HL-60 (cell line): ENCODE results near the gene CLINT1.

ENCODE experiments used
- DNase-seq, 2 experiments: peaks; one replicate each; pipeline ENCODE4 v3.0.0-alpha.2; 2010 to 2020; ENCODE audit warnings: low read depth in 1 of 2, low spot score in 1 of 2
- H3K27ac ChIP-seq: fragments of 250-450 bp; sonication (Bioruptor Pico); replicated peaks from 2 replicates; pipeline ENCODE4 v1.5.1; 2020; ENCODE audit warnings: mild to moderate bottlenecking, moderate library complexity
- H3K27me3 ChIP-seq: fragments of 250-450 bp; sonication (Bioruptor Pico); 2 replicates; pipeline ENCODE4 v1.5.1; 2021; ENCODE audit warnings: mild to moderate bottlenecking, moderate library complexity; ENCODE audit not compliant: insufficient read depth, poor library complexity, severe bottlenecking
- H3K4me3 ChIP-seq: replicated peaks from 2 replicates; pipeline ENCODE4 v1.5.1; 2011; ENCODE audit warnings: mild to moderate bottlenecking, control low read depth, low read length; ENCODE audit not compliant: insufficient read depth
- GABPA ChIP-seq: IDR thresholded peaks from 2 replicates; pipeline ENCODE4 v1.6.1; 2012; ENCODE audit warnings: low read depth
- POLR2AphosphoS5 ChIP-seq: IDR thresholded peaks from 2 replicates; pipeline ENCODE4 v1.6.1; 2012; ENCODE audit warnings: low read depth
- SPI1 ChIP-seq: IDR thresholded peaks from 2 replicates; pipeline ENCODE4 v1.6.1; 2012; ENCODE audit warnings: low read depth, mild to moderate bottlenecking, borderline replicate concordance
- TF ChIP-seq, protein P1 (sequence below): IDR thresholded peaks from one replicate; pipeline ENCODE4 v1.5.1; 2011; ENCODE audit warnings: low read length, control low read depth, inconsistent platforms; ENCODE audit not compliant: insufficient read depth
- TF ChIP-seq, protein P2 (sequence below): IDR thresholded peaks from 2 replicates; pipeline ENCODE4 v1.6.1; 2012; ENCODE audit warnings: low read depth; ENCODE audit not compliant: insufficient replicate concordance

The CLINT1 gene

DNA sequence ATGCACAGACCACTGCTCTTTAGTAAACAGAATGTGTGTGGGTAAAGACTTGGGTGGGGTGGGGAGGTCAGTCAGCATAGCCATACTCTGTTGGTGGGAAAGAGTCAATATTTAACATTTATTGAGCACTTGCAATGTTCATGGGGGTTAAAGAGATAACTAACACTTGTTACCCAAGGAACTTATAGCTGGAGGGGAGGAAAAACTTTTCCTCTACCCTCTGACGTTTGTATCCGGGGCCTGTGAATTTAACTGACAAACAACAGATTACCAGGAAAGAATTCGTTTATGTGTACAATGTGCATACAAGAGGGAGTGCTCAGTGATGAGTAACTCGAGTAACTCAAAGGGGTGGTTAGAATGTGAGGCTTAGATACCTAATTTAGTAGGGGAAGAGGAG lies 6.8 kb upstream of the CLINT1 start:
- DNase-seq: no peak
- Histone ChIP-seq H3K27ac (no peak overlapping the region), H3K27me3 (no peaks in the 10 kb centered on the region), H3K4me3 (no peak overlapping the region)
- TF ChIP-seq, protein P1, sequence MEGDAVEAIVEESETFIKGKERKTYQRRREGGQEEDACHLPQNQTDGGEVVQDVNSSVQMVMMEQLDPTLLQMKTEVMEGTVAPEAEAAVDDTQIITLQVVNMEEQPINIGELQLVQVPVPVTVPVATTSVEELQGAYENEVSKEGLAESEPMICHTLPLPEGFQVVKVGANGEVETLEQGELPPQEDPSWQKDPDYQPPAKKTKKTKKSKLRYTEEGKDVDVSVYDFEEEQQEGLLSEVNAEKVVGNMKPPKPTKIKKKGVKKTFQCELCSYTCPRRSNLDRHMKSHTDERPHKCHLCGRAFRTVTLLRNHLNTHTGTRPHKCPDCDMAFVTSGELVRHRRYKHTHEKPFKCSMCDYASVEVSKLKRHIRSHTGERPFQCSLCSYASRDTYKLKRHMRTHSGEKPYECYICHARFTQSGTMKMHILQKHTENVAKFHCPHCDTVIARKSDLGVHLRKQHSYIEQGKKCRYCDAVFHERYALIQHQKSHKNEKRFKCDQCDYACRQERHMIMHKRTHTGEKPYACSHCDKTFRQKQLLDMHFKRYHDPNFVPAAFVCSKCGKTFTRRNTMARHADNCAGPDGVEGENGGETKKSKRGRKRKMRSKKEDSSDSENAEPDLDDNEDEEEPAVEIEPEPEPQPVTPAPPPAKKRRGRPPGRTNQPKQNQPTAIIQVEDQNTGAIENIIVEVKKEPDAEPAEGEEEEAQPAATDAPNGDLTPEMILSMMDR: no peak
- TF ChIP-seq SPI1: no peak
- TF ChIP-seq, protein P2, sequence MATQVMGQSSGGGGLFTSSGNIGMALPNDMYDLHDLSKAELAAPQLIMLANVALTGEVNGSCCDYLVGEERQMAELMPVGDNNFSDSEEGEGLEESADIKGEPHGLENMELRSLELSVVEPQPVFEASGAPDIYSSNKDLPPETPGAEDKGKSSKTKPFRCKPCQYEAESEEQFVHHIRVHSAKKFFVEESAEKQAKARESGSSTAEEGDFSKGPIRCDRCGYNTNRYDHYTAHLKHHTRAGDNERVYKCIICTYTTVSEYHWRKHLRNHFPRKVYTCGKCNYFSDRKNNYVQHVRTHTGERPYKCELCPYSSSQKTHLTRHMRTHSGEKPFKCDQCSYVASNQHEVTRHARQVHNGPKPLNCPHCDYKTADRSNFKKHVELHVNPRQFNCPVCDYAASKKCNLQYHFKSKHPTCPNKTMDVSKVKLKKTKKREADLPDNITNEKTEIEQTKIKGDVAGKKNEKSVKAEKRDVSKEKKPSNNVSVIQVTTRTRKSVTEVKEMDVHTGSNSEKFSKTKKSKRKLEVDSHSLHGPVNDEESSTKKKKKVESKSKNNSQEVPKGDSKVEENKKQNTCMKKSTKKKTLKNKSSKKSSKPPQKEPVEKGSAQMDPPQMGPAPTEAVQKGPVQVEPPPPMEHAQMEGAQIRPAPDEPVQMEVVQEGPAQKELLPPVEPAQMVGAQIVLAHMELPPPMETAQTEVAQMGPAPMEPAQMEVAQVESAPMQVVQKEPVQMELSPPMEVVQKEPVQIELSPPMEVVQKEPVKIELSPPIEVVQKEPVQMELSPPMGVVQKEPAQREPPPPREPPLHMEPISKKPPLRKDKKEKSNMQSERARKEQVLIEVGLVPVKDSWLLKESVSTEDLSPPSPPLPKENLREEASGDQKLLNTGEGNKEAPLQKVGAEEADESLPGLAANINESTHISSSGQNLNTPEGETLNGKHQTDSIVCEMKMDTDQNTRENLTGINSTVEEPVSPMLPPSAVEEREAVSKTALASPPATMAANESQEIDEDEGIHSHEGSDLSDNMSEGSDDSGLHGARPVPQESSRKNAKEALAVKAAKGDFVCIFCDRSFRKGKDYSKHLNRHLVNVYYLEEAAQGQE: no peak
- no peak for TF ChIP-seq POLR2AphosphoS5
- no peak for TF ChIP-seq GABPA

DNA sequence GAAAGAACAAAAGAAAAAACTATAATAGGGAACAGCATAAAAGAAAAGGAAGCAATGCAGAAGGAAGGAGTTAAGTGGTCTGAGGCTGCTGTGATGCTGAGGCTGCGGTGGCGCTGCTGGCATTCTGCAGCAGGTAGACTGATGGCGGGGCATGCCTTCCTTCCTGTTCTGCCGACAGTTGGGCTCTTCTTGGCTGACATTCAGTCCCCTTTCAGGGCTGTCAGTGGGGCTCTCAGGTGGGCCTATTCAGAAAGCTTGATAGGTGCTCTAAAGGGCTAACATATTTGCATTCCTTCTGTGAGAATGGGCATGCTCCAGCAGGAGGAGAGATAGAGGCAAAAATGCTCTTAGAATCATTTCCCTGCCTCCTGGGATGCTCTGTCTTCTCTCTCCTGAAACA lies 5.1 kb upstream of the CLINT1 start:
- TF ChIP-seq, protein P2: no peak
- TF ChIP-seq GABPA (no peak), SPI1 (no peak), POLR2AphosphoS5 (no peak)
- TF ChIP-seq, protein P1: no peak
- H3K27me3 ChIP-seq: no peaks in the 10 kb centered on the region
- DNase-seq: peak in 1 of 2 experiments; percentile 17
- H3K4me3 ChIP-seq: no peak overlapping the region
- H3K27ac ChIP-seq: no peak overlapping the region

DNA sequence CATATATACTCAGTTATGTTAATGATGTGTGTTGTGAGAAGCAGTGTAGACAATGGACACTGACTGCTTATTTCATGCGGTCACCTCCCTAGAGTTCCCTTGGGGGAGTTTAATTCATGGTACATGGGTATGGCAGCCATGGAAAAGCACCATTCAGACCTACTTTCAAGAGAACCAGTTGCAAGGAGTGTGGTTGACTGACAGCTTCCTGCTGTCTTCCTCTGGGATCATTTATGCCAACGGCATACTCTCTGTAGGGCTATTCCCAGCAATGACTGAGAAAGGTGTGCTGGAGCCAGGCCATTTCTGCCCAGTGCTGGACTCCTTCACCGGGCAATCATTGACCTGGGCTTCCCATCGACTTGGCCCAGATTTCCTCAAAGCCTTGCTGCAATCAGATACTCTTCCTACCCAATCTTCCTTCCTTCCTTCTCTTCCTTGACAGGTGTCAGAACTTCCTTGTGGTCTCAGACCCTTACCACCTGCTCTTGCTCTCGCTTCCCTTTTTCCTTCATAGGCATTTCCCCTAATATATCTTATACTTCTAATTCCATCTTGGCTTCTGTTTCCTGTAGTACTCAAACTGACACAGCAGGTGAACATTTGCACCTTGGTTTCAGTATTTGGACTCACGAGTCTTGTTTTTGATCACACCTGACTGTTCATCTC lies 3.4 kb upstream of the CLINT1 start:
- no peak for TF ChIP-seq SPI1
- TF ChIP-seq, protein P2: no peak
- no peak for TF ChIP-seq POLR2AphosphoS5
- TF ChIP-seq, protein P1: no peak
- no peak for TF ChIP-seq GABPA
- no peak overlapping the region for H3K27ac ChIP-seq
- H3K4me3 ChIP-seq: no peak overlapping the region
- no peak for DNase-seq
- no peaks in the 10 kb centered on the region for H3K27me3 ChIP-seq
